HL-60 (cell line): Measurements from ENCODE around the gene TGM2.

Experiments used
- DNase-seq, 2 experiments: peaks; one replicate each; pipeline ENCODE4 v3.0.0-alpha.2; 2010 to 2020; ENCODE audit warnings: low read depth in 1 of 2, low spot score in 1 of 2
- H3K27ac ChIP-seq: fragments of 250-450 bp; sonication (Bioruptor Pico); replicated peaks from 2 replicates; pipeline ENCODE4 v1.5.1; 2020; ENCODE audit warnings: mild to moderate bottlenecking, moderate library complexity
- H3K27me3 ChIP-seq: fragments of 250-450 bp; sonication (Bioruptor Pico); 2 replicates; pipeline ENCODE4 v1.5.1; 2021; ENCODE audit warnings: mild to moderate bottlenecking, moderate library complexity; ENCODE audit not compliant: insufficient read depth, poor library complexity, severe bottlenecking
- H3K4me3 ChIP-seq: replicated peaks from 2 replicates; pipeline ENCODE4 v1.5.1; 2011; ENCODE audit warnings: mild to moderate bottlenecking, control low read depth, low read length; ENCODE audit not compliant: insufficient read depth
- CTCF ChIP-seq: IDR thresholded peaks from one replicate; pipeline ENCODE4 v1.5.1; 2011; ENCODE audit warnings: low read length, control low read depth, inconsistent platforms; ENCODE audit not compliant: insufficient read depth
- GABPA ChIP-seq: IDR thresholded peaks from 2 replicates; pipeline ENCODE4 v1.6.1; 2012; ENCODE audit warnings: low read depth
- POLR2AphosphoS5 ChIP-seq: IDR thresholded peaks from 2 replicates; pipeline ENCODE4 v1.6.1; 2012; ENCODE audit warnings: low read depth
- REST ChIP-seq: IDR thresholded peaks from 2 replicates; pipeline ENCODE4 v1.6.1; 2012; ENCODE audit warnings: low read depth; ENCODE audit not compliant: insufficient replicate concordance
- SPI1 ChIP-seq: IDR thresholded peaks from 2 replicates; pipeline ENCODE4 v1.6.1; 2012; ENCODE audit warnings: low read depth, mild to moderate bottlenecking, borderline replicate concordance

The TGM2 gene

GRCh38 chr20:38083338-38084048 is 81.6 kb downstream of the TGM2 start:
- TF ChIP-seq GABPA (no peak), SPI1 (no peak), REST (no peak), POLR2AphosphoS5 (no peak), CTCF (no peak)
- Histone ChIP-seq H3K4me3 (no peak overlapping the region), H3K27me3 (no peaks in the 10 kb centered on the region), H3K27ac (no peak overlapping the region)
- no peak for DNase-seq

- TF ChIP-seq POLR2AphosphoS5: no peak
- TF ChIP-seq SPI1: no peak
- no peak for TF ChIP-seq REST
- no peak for TF ChIP-seq CTCF
- TF ChIP-seq GABPA: no peak
- H3K27me3 ChIP-seq: no peaks in the 10 kb centered on the region
- H3K27ac ChIP-seq: no peak overlapping the region
- DNase-seq: no peak
- no peak overlapping the region for H3K4me3 ChIP-seq
Measured at GRCh38 chr20:38082894-38083293, 82.2 kb downstream of the TGM2 start.

- no peak for DNase-seq
- Histone ChIP-seq H3K4me3 (no peak overlapping the region), H3K27ac (no peak overlapping the region), H3K27me3 (no peaks in the 10 kb centered on the region)
- TF ChIP-seq CTCF (no peak), GABPA (no peak), REST (no peak), SPI1 (no peak), POLR2AphosphoS5 (no peak)
Measured at GRCh38 chr20:38081575-38081974, 83.5 kb downstream of the TGM2 start.
